ENCODE data around the gene RER1.

The RER1 gene

GRCh38 chr1:2448098-2448445 is 56.4 kb downstream of the RER1 start:
- Histone ChIP-seq H3K27ac (ENCODE audit: low read length) (no peak overlapping the region), H3K9me3 (ENCODE audit: insufficient read depth, low read length, severe bottlenecking) (no peaks in the 10 kb centered on the region), H3K4me3 (ENCODE audit: low read depth in 1 of 2, low read length in 2 of 2) (no peak overlapping the region), H3K27me3 (ENCODE audit: insufficient read depth, low read length, poor library complexity) (no peaks in the 10 kb centered on the region), H3K79me2 (ENCODE audit: insufficient read depth, low read length) (no peaks in the 10 kb centered on the region), H4K20me1 (ENCODE audit: insufficient read depth, low read length) (peaks cover 3% of the 10 kb centered on the region; the same call in 1 of the 2 replicates), H3K36me3 (ENCODE audit: insufficient read depth, low read length) (no peaks in the 10 kb centered on the region), H3K4me2 (ENCODE audit: insufficient read depth, low read length) (no peak overlapping the region), H3K9ac (ENCODE audit: low read depth, low read length) (no peak overlapping the region), H3K4me1 (ENCODE audit: insufficient read depth, low read length) (no peaks in the 10 kb centered on the region), H2AFZ (ENCODE audit: low read depth, low read length) (no peak overlapping the region)
- DNase-seq, result no peak
- TF ChIP-seq EZH2 (IDR thresholded peaks at IDR 0.05; ENCODE audit: borderline replicate concordance, low read depth, low read length, severe bottlenecking) (no peak), CTCF (IDR thresholded peaks at IDR 0.05; ENCODE audit: borderline replicate concordance, extremely low read depth, low read length, poor library complexity, severe bottlenecking) (no peak)
- no peak for ATAC-seq (ENCODE audit: insufficient read depth, low read depth)

- Histone ChIP-seq H3K27ac (ENCODE audit: low read length) (no peak overlapping the region), H3K27me3 (ENCODE audit: insufficient read depth, low read length, poor library complexity) (no peaks in the 10 kb centered on the region), H3K79me2 (ENCODE audit: insufficient read depth, low read length) (no peaks in the 10 kb centered on the region), H3K4me3 (ENCODE audit: low read depth in 1 of 2, low read length in 2 of 2) (no peak overlapping the region), H3K36me3 (ENCODE audit: insufficient read depth, low read length) (no peaks in the 10 kb centered on the region), H2AFZ (ENCODE audit: low read depth, low read length) (no peak overlapping the region), H4K20me1 (ENCODE audit: insufficient read depth, low read length) (peaks cover 3% of the 10 kb centered on the region; the same call in 1 of the 2 replicates), H3K4me2 (ENCODE audit: insufficient read depth, low read length) (no peak overlapping the region), H3K4me1 (ENCODE audit: insufficient read depth, low read length) (no peaks in the 10 kb centered on the region), H3K9ac (ENCODE audit: low read depth, low read length) (no peak overlapping the region), H3K9me3 (ENCODE audit: insufficient read depth, low read length, severe bottlenecking) (no peaks in the 10 kb centered on the region)
- DNase-seq (no peak), ATAC-seq (ENCODE audit: insufficient read depth, low read depth) (no peak)
- no peak for TF ChIP-seq EZH2 (IDR thresholded peaks at IDR 0.05; ENCODE audit: borderline replicate concordance, low read depth, low read length, severe bottlenecking)
- no peak for TF ChIP-seq CTCF (IDR thresholded peaks at IDR 0.05; ENCODE audit: borderline replicate concordance, extremely low read depth, low read length, poor library complexity, severe bottlenecking)
These were observed 58.2 kb downstream of the RER1 start for GRCh38 chr1:2449636-2450454.

GRCh38 chr1:2451741-2452140 is 60.1 kb downstream of the RER1 start:
- Histone ChIP-seq H3K4me3 (ENCODE audit: low read depth in 1 of 2, low read length in 2 of 2) (no peak overlapping the region), H3K4me2 (ENCODE audit: insufficient read depth, low read length) (no peak overlapping the region), H3K36me3 (ENCODE audit: insufficient read depth, low read length) (no peaks in the 10 kb centered on the region), H4K20me1 (ENCODE audit: insufficient read depth, low read length) (peaks cover 2% of the 10 kb centered on the region; the same call in 1 of the 2 replicates), H3K9me3 (ENCODE audit: insufficient read depth, low read length, severe bottlenecking) (no peaks in the 10 kb centered on the region), H2AFZ (ENCODE audit: low read depth, low read length) (no peak overlapping the region), H3K9ac (ENCODE audit: low read depth, low read length) (no peak overlapping the region), H3K79me2 (ENCODE audit: insufficient read depth, low read length) (no peaks in the 10 kb centered on the region), H3K4me1 (ENCODE audit: insufficient read depth, low read length) (no peaks in the 10 kb centered on the region), H3K27ac (ENCODE audit: low read length) (no peak overlapping the region), H3K27me3 (ENCODE audit: insufficient read depth, low read length, poor library complexity) (no peaks in the 10 kb centered on the region)
- TF ChIP-seq CTCF (IDR thresholded peaks at IDR 0.05; ENCODE audit: borderline replicate concordance, extremely low read depth, low read length, poor library complexity, severe bottlenecking) (no peak), EZH2 (IDR thresholded peaks at IDR 0.05; ENCODE audit: borderline replicate concordance, low read depth, low read length, severe bottlenecking) (no peak)
- DNase-seq (no peak), ATAC-seq (ENCODE audit: insufficient read depth, low read depth) (no peak)
